HepG2 (cell line): Measurements from ENCODE around the gene C1orf21. TPM values are rescaled to one million over a fixed set of nuclear protein-coding genes. Genes with fewer than 3 reads are reported as not detected.

ENCODE experiments used
- EP300 ChIP-seq, 3 experiments: sonication (generic) in 1 of 3; formaldehyde crosslinking in 1 of 3; IDR thresholded peaks; 2 replicates each; pipeline versions ENCODE4 v1.5.1 to v1.6.1; 2011 to 2020; ENCODE audit warnings: low read depth in 2 of 3, low read length in 2 of 3, borderline replicate concordance in 1 of 3, improper control_type of control experiment in 1 of 3, mild to moderate bottlenecking in 1 of 3, missing genetic modification reagents in 1 of 3, moderate library complexity in 1 of 3
- KDM2A ChIP-seq: sonication (generic); formaldehyde crosslinking; IDR thresholded peaks from 2 replicates; pipeline ENCODE4 v1.4.0; 2020; ENCODE audit warnings: low read depth, missing genetic modification reagents, borderline replicate concordance
- NFKBIZ ChIP-seq: IDR thresholded peaks from 2 replicates; pipeline ENCODE4 v1.6.1; 2018; ENCODE audit warnings: missing genetic modification reagents, missing compliant biosample characterization
- NFRKB ChIP-seq: fragments of 450-650 bp; IDR thresholded peaks from 2 replicates; pipeline ENCODE4 v1.6.1; 2017
- SMC3 ChIP-seq: IDR thresholded peaks from 2 replicates; pipeline ENCODE4 v1.6.1; 2011; ENCODE audit warnings: low read length, improper control_type of control experiment
- SYNCRIP ChIP-seq: fragments of 200-400 bp; formaldehyde crosslinking; IDR thresholded peaks from 2 replicates; pipeline ENCODE4 v1.6.1; 2018; ENCODE audit warnings: mild to moderate bottlenecking, low read depth, low read length; ENCODE audit not compliant: insufficient read depth
- WIZ ChIP-seq: sonication (generic); formaldehyde crosslinking; IDR thresholded peaks from 2 replicates; pipeline ENCODE4 v1.5.1; 2020; ENCODE audit warnings: mild to moderate bottlenecking, missing genetic modification reagents
- ZBTB1 ChIP-seq: sonication (generic); formaldehyde crosslinking; IDR thresholded peaks from 2 replicates; pipeline ENCODE4 v1.4.0; 2020; ENCODE audit warnings: missing genetic modification reagents, borderline replicate concordance
- ZFP1 ChIP-seq: IDR thresholded peaks from 2 replicates; pipeline ENCODE4 v1.6.1; 2016
- ZNF496 ChIP-seq: sonication (generic); formaldehyde crosslinking; IDR thresholded peaks from 2 replicates; pipeline ENCODE4 v1.8.1; 2023; ENCODE audit warnings: mild to moderate bottlenecking, moderate library complexity, missing genetic modification reagents; ENCODE audit not compliant: insufficient replicate concordance
- polyA plus RNA-seq, 8 experiments: library from polyadenylated mRNA; depleted of rRNA in 3 of 8; stranded (reverse) in 7 of 8; unstranded in 1 of 8; fragments of >200 nt; fragmentation: Illumina TruSeq in 4 of 8; extraction: Trizol in 4 of 8; gene quantifications; 2 replicates each; pipeline versions ENCODE4 v1.2.1 to v1.2.3, GENCODE V29; 2011 to 2016; ENCODE audit warnings: low read depth in 4 of 8, missing spikeins in 1 of 8, mixed read lengths in 1 of 8; ENCODE audit not compliant: insufficient read depth in 1 of 8
- total RNA-seq, 5 experiments: library from RNA; depleted of rRNA; stranded (reverse); fragments of >200 nt; fragmentation: Illumina TruSeq; extraction: Trizol; gene quantifications; 2 replicates each; pipeline ENCODE4 v1.2.3, GENCODE V29; 2016; ENCODE audit warnings: low read depth in 1 of 5
- TF ChIP-seq, protein P1 (sequence below): sonication (generic); formaldehyde crosslinking; IDR thresholded peaks from 2 replicates; pipeline ENCODE4 v1.4.0; 2020; ENCODE audit warnings: low read depth, mild to moderate bottlenecking, missing genetic modification reagents
- TF ChIP-seq, protein P2 (sequence below): sonication (generic); formaldehyde crosslinking; IDR thresholded peaks from 2 replicates; pipeline ENCODE4 v1.5.1; 2020; ENCODE audit warnings: mild to moderate bottlenecking, moderate library complexity, missing genetic modification reagents
- TF ChIP-seq, protein P3 (sequence below): sonication (generic); formaldehyde crosslinking; IDR thresholded peaks from 2 replicates; pipeline ENCODE4 v1.8.1; 2023; ENCODE audit warnings: mild to moderate bottlenecking, missing genetic modification reagents, borderline replicate concordance

C1orf21 gene
- total and polyA plus RNA-seq, 2 of the 13 experiments (the other 11 are each of a cell fraction or from before 2014, with no cell fraction given), result not detected

DNA sequence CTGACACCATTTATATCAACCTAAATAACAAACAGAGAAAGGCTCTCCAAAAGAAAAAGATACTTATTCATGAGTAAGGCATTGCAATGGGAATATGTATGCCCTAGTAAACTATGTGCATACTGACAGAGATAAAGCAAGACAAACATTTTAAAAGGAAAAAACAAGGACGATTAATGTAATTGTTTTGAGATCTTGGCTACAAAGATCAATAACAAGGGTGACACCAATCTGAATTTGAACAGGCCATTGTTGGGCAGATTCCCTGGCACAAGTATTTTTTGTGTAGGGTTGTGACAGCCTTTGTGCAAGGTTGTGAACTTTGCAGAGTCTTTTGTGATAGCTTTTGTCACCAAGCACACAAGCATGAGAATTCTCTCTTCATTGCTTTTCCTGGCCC is 282.6 kb downstream of the C1orf21 start (continued):
- no peak for TF ChIP-seq EP300 (IDR thresholded peaks at IDR 0.05; ENCODE audit: low read depth in 2 of 2, low read length in 2 of 2)
- no peak for TF ChIP-seq EP300 (CRISPR knock-in tag; IDR thresholded peaks at IDR 0.05; ENCODE audit: borderline replicate concordance)
- no peak for TF ChIP-seq WIZ (CRISPR knock-in tag)
- TF ChIP-seq SMC3, result no peak
- no peak for TF ChIP-seq SYNCRIP
- TF ChIP-seq NFRKB, result no peak
- no peak for TF ChIP-seq ZNF496 (CRISPR knock-in tag)
- TF ChIP-seq, protein P1, sequence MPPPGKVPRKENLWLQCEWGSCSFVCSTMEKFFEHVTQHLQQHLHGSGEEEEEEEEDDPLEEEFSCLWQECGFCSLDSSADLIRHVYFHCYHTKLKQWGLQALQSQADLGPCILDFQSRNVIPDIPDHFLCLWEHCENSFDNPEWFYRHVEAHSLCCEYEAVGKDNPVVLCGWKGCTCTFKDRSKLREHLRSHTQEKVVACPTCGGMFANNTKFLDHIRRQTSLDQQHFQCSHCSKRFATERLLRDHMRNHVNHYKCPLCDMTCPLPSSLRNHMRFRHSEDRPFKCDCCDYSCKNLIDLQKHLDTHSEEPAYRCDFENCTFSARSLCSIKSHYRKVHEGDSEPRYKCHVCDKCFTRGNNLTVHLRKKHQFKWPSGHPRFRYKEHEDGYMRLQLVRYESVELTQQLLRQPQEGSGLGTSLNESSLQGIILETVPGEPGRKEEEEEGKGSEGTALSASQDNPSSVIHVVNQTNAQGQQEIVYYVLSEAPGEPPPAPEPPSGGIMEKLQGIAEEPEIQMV, result no peak
- TF ChIP-seq, protein P2, sequence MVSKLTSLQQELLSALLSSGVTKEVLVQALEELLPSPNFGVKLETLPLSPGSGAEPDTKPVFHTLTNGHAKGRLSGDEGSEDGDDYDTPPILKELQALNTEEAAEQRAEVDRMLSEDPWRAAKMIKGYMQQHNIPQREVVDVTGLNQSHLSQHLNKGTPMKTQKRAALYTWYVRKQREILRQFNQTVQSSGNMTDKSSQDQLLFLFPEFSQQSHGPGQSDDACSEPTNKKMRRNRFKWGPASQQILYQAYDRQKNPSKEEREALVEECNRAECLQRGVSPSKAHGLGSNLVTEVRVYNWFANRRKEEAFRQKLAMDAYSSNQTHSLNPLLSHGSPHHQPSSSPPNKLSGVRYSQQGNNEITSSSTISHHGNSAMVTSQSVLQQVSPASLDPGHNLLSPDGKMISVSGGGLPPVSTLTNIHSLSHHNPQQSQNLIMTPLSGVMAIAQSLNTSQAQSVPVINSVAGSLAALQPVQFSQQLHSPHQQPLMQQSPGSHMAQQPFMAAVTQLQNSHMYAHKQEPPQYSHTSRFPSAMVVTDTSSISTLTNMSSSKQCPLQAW, result no peak
- TF ChIP-seq, protein P3, sequence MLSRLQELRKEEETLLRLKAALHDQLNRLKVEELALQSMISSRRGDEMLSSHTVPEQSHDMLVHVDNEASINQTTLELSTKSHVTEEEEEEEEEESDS (CRISPR knock-in tag), result no peak
- TF ChIP-seq NFKBIZ (CRISPR knock-in tag), result no peak
- TF ChIP-seq ZBTB1 (CRISPR knock-in tag), result no peak
- TF ChIP-seq KDM2A (CRISPR knock-in tag), result no peak
- no peak for TF ChIP-seq ZFP1 (CRISPR knock-in tag)
